ENCODE measurements around the gene CEP152. TPM values are rescaled to one million over a fixed set of nuclear protein-coding genes. Genes with fewer than 3 reads are reported as not detected.

Gene CEP152
- total RNA-seq, 2 experiments from 2014 or later, result 38.4 to 58.9 TPM

DNA sequence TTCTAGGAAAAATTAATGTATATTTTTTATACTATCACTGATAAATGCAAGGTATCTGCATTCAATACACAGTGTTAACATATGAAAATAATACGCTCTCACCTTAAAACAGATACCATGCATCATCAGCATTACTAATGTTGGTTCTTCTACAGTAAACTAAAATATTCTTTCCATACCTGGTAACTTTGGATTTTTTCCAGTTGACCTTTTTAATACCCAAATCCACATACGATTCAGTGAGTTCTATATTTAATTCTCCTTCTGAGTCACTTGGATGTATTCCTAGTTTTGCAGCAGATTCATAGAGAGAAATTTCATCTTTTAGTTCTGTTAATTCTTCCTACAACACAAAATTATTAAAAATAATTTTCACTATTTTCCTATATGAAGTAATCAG, 29.9 kb downstream of the CEP152 start:
- no peak for DNase-seq
- H3K4me3 Mint-ChIP-seq, result no peak overlapping the region
- H3K27me3 Mint-ChIP-seq, result no peaks in the 10 kb centered on the region
- H3K9me3 Mint-ChIP-seq (ENCODE audit: low read depth), result no peaks in the 10 kb centered on the region
- no peak for ATAC-seq
- CTCF ChIA-PET, result no interaction called here
- no peaks in the 10 kb centered on the region for H3K4me1 Mint-ChIP-seq
- H3K36me3 Mint-ChIP-seq, result peaks cover 56% of the 10 kb centered on the region
- H3K27ac Mint-ChIP-seq, result no peak overlapping the region

DNA sequence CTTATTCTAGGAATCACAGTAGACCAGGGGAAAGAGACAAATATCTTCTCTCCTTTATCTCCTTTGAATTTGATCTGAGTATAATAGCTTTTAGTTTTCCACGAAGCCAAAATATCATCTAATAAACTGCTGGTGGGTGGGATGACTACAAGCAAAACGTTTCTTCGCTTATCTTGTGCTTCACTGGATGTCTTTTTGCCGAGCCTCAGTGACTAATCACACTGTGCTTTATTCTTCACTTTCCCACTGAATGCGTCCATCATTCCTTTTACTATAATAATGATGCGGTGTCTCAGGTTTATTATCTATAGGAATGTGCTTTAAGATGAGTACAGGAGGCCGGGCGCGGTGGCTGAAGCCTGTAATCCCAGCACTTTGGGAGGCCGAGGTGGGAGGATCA, 32.5 kb downstream of the CEP152 start:
- Mint-ChIP-seq H3K36me3 (peaks cover 62% of the 10 kb centered on the region), H3K9me3 (ENCODE audit: low read depth) (no peaks in the 10 kb centered on the region), H3K4me3 (no peak overlapping the region), H3K27ac (no peak overlapping the region), H3K4me1 (peaks cover 13% of the 10 kb centered on the region), H3K27me3 (no peaks in the 10 kb centered on the region)
- CTCF ChIA-PET, result no interaction called here
- ATAC-seq (no peak), DNase-seq (no peak)

DNA sequence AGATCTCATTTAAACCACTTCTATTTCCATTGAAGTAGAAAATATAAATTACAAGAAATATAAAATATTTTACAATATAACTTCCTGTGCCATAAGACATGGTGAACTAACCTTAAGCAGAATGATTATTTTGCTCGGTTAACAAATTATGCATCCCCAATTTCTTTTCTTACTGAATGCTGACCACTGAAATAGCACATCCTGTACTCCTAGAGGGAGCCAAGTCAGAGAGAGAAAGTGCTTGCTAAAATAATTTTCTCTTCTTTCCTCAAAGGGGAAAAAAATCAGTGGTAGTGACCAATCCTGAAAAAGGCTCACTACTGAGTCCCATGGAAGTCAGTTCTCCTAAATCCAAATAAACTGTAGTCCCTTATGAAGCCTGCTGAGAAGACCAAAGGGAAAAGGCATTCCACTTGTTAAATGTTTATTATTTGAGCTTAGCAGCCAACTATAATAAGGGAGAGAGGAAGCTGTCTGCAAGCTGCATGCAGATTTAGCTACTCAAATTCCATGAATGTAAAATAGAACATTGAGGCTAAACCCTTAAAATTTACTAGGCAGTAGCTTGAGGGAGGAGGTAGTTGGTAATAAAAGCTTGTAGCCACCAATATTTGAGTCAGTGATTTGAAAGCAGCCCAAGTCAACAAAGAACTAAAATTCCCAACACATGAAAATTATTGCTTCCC, 33.1 kb downstream of the CEP152 start:
- H3K4me1 Mint-ChIP-seq, result peaks cover 15% of the 10 kb centered on the region
- no peaks in the 10 kb centered on the region for H3K9me3 Mint-ChIP-seq (ENCODE audit: low read depth)
- no peak for DNase-seq
- no peak overlapping the region for H3K27ac Mint-ChIP-seq
- CTCF ChIA-PET, result no interaction called here
- ATAC-seq, result no peak
- H3K36me3 Mint-ChIP-seq, result peaks cover 63% of the 10 kb centered on the region
- no peaks in the 10 kb centered on the region for H3K27me3 Mint-ChIP-seq
- H3K4me3 Mint-ChIP-seq, result no peak overlapping the region

DNA sequence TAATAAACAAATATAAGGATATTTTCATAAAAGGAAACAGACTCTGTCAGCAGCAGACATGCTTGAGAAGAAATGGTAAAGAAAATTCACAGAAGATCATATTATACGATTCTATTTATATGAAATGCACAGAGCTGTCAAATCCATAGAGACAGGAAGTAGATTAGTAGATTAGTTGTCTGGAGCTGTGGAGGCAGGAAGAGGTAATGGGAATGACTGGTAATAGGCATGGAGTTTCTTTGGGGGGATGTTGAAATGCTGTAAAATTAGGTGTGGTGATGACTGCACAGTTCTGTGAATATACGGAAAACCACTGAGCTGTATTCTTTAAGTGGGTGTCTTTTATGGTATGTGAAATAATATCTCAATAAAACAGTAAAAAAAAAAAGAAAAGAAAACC, 35.3 kb downstream of the CEP152 start:
- Mint-ChIP-seq H3K4me3 (no peak overlapping the region), H3K27ac (no peak overlapping the region), H3K27me3 (no peaks in the 10 kb centered on the region), H3K9me3 (ENCODE audit: low read depth) (no peaks in the 10 kb centered on the region), H3K36me3 (peaks cover 59% of the 10 kb centered on the region), H3K4me1 (peaks cover 18% of the 10 kb centered on the region)
- CTCF ChIA-PET, result no interaction called here
- DNase-seq, result no peak
- ATAC-seq, result no peak

DNA sequence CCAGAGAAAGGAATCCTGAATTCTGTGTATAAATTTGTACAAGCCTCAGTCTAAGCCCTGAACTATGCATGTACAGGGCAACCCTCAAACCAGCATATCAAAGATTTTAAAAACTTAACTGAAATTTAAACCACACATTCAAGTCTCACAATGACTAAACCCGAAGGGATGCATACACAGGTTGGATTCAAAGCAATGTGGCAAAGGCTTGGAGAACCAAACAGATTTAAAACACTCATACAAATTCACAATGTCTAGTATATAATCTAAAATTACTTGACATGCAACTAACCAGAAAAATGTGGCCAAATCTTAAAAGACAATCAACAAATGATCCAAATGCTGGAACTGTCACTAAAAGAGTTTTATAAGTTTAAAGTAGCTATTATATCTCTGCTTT, 36.4 kb downstream of the CEP152 start:
- no peak overlapping the region for H3K4me3 Mint-ChIP-seq
- peaks cover 18% of the 10 kb centered on the region for H3K4me1 Mint-ChIP-seq
- no peaks in the 10 kb centered on the region for H3K9me3 Mint-ChIP-seq (ENCODE audit: low read depth)
- no peak overlapping the region for H3K27ac Mint-ChIP-seq
- CTCF ChIA-PET, result no interaction called here
- DNase-seq (no peak), ATAC-seq (peak; percentile 30)
- H3K27me3 Mint-ChIP-seq, result no peaks in the 10 kb centered on the region
- peaks cover 59% of the 10 kb centered on the region for H3K36me3 Mint-ChIP-seq

DNA sequence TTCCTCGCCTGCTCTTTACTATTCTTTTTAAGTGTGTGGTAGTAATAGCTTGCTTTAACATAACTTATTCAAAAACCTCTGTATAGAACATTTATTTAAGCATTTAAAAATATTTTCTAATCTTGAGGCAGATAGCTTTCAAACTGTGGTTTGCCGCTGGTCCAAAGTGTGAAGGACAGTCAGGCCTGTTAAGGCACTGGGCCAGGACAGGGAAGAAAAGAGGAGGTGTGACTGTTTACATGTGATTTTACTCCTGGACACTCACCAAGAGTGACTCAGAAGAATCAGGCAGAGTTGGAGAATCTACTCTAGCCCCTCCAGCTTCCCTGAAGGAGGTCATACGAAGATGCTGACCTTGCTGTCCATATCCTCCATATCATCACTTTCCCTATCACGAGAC, 44.7 kb downstream of the CEP152 start:
- no peak overlapping the region for H3K27ac Mint-ChIP-seq
- CTCF ChIA-PET, result no interaction called here
- H3K27me3 Mint-ChIP-seq, result no peaks in the 10 kb centered on the region
- no peak overlapping the region for H3K4me3 Mint-ChIP-seq
- ATAC-seq (no peak), DNase-seq (no peak)
- H3K9me3 Mint-ChIP-seq (ENCODE audit: low read depth), result no peaks in the 10 kb centered on the region
- peaks cover 59% of the 10 kb centered on the region for H3K36me3 Mint-ChIP-seq
- peaks cover 2% of the 10 kb centered on the region for H3K4me1 Mint-ChIP-seq

DNA sequence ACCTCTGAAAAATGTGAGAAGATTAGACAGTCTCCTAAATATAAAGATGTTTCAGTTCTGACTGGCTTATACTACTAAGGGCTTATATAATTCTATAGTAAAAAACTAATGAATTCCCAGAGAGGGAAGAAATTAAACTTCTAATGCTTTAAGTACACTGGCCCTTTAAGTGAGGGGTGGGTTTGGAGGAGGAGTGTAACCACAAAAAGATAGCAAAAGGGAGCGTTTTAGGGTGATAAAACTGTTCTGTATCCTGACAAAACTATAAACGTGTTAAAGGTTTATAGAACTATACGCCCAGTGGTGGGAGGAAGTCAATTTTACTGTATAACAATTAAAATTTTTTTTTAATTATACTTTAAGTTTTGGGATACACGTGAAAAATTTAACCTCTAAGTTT, 45.8 kb downstream of the CEP152 start:
- H3K9me3 Mint-ChIP-seq (ENCODE audit: low read depth), result no peaks in the 10 kb centered on the region
- H3K4me1 Mint-ChIP-seq, result no peaks in the 10 kb centered on the region
- H3K27ac Mint-ChIP-seq, result no peak overlapping the region
- H3K4me3 Mint-ChIP-seq, result no peak overlapping the region
- no peaks in the 10 kb centered on the region for H3K27me3 Mint-ChIP-seq
- DNase-seq (no peak), ATAC-seq (no peak)
- CTCF ChIA-PET, result no interaction called here
- peaks cover 56% of the 10 kb centered on the region for H3K36me3 Mint-ChIP-seq

DNA sequence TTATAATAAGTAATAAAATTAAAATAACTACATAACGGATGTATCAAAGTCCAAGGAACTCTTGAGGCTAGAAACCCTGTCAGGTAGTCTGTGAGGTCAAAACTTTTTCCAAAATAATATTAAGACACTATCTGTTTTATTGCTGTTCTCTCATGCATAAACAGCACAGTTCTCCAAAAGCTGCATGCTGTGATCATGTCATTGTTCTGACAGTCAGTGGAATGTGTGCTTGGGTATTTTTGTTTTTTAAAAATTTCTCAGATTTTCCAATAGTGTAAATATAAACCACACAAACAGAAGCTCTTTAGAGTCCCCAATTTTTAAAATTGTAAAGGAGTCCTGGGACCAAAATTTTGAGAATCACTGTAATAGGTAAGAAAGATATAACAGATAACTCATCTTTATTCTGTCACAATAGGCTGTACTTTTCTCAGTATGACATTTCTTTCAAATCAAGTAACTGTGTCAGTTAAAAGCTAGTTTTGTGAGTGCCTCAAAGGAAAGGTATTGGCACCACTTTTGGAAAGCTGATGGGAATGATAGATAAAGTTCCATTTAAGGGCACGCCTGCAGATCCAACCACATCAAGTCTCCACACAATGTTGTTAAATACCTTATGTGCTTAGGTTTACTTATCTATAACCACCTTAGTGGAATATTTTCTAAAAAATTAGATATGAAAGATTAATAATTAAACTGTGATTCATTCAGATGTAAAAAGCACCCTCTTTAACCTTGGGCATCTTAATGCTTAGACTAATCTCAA, 49.3 kb downstream of the CEP152 start:
- no peaks in the 10 kb centered on the region for H3K9me3 Mint-ChIP-seq (ENCODE audit: low read depth)
- H3K27me3 Mint-ChIP-seq, result no peaks in the 10 kb centered on the region
- no peak for DNase-seq
- H3K4me1 Mint-ChIP-seq, result no peaks in the 10 kb centered on the region
- H3K27ac Mint-ChIP-seq, result no peak overlapping the region
- no peak for ATAC-seq
- H3K4me3 Mint-ChIP-seq, result no peak overlapping the region
- peaks cover 57% of the 10 kb centered on the region for H3K36me3 Mint-ChIP-seq
- CTCF ChIA-PET, result interaction anchor here (1.4 kb wide), 1 partner anchor 24 kb away, joined by 3 read pairs; no protein-coding TSS in a partner anchor

DNA sequence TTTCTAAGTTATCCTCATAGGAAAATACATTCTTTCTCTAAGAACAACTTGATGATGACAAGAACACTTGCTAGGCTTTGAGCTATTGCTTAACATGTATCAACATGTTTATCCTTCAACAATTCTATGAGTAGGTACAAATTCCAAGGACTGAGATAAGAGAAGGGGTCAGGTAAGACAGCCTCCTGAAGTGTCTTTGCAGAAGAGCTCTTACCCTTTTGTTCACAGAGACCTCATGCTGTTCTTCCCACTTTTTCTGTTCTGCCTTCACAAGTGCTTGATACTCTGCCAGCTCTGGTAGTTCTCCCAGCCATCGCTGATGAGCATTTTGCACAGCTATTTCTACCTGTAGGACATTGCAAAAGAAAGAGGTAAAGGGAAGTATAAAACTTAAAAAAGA, 50.9 kb downstream of the CEP152 start:
- no peak for ATAC-seq
- Mint-ChIP-seq H3K4me1 (no peaks in the 10 kb centered on the region), H3K27ac (no peak overlapping the region), H3K4me3 (no peak overlapping the region), H3K27me3 (no peaks in the 10 kb centered on the region), H3K9me3 (ENCODE audit: low read depth) (no peaks in the 10 kb centered on the region), H3K36me3 (peaks cover 56% of the 10 kb centered on the region)
- CTCF ChIA-PET, result no interaction called here
- DNase-seq, result no peak

DNA sequence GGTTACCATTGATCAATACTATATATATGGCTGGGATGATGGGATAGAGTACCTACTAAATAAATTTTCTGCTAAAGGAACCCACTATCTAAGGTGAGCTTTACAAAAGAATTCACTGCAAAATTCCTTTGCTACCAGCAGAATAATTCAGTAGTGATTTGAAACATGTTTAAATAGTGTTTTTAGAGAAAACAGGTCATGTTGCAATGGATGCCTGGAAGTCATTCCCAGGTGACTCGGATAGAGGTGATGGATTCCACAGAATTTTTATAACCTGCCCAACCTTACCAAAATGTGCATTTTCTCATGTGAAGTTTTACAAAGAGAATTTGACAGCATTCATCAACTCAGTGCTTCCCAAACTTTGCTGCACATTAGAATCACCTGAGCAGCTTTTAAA, 53.2 kb downstream of the CEP152 start:
- H3K36me3 Mint-ChIP-seq, result peaks cover 55% of the 10 kb centered on the region
- no peak overlapping the region for H3K27ac Mint-ChIP-seq
- H3K27me3 Mint-ChIP-seq, result no peaks in the 10 kb centered on the region
- H3K9me3 Mint-ChIP-seq (ENCODE audit: low read depth), result no peaks in the 10 kb centered on the region
- no peak overlapping the region for H3K4me3 Mint-ChIP-seq
- CTCF ChIA-PET, result no interaction called here
- DNase-seq, result no peak
- ATAC-seq, result no peak
- peaks cover 2% of the 10 kb centered on the region for H3K4me1 Mint-ChIP-seq

DNA sequence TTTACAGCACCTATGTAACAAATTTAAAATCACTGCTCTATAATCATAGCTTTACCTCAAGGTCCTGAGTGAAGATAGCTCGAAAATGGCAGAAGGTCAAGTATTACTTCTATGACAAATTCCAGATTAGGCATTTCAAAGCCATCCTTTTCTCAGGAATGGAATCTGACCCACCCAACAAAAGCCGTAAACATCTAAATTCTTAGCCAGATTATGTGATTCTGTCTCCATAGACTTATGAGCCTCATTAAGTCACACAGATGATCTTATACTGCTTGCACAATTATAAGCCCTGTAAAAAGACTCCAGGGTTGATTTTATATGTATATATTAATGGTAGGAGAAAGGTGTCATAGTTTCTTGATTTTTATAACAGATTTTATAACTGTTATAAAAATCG, 56.9 kb downstream of the CEP152 start:
- peaks cover 2% of the 10 kb centered on the region for H3K4me1 Mint-ChIP-seq
- H3K27ac Mint-ChIP-seq, result no peak overlapping the region
- CTCF ChIA-PET, result no interaction called here
- H3K36me3 Mint-ChIP-seq, result peaks cover 58% of the 10 kb centered on the region
- no peaks in the 10 kb centered on the region for H3K27me3 Mint-ChIP-seq
- no peaks in the 10 kb centered on the region for H3K9me3 Mint-ChIP-seq (ENCODE audit: low read depth)
- ATAC-seq (no peak), DNase-seq (no peak)
- no peak overlapping the region for H3K4me3 Mint-ChIP-seq

DNA sequence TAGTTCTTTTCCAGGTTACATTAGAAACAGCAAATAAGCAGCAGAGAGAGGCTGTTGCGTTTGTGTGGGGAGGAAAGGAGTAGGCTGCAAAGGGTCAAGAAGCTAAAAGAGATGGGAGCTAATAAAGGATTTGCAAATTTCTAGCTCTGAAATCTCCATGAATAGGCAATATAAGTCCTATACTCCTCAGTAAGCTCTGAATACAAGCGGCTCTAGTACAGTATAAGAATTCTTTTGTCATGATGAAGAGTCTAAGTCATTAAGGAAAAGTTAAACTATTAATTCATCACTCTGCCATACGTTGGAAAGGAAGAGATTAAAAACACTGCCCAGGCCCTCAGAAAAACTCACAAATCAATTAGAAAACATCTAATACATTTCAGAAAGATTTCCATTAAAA, 59.3 kb downstream of the CEP152 start:
- peaks cover 57% of the 10 kb centered on the region for H3K36me3 Mint-ChIP-seq
- no peaks in the 10 kb centered on the region for H3K27me3 Mint-ChIP-seq
- no peak overlapping the region for H3K27ac Mint-ChIP-seq
- no peak overlapping the region for H3K4me3 Mint-ChIP-seq
- peaks cover 2% of the 10 kb centered on the region for H3K4me1 Mint-ChIP-seq
- no peaks in the 10 kb centered on the region for H3K9me3 Mint-ChIP-seq (ENCODE audit: low read depth)
- DNase-seq, result no peak
- no peak for ATAC-seq
- CTCF ChIA-PET, result no interaction called here

DNA sequence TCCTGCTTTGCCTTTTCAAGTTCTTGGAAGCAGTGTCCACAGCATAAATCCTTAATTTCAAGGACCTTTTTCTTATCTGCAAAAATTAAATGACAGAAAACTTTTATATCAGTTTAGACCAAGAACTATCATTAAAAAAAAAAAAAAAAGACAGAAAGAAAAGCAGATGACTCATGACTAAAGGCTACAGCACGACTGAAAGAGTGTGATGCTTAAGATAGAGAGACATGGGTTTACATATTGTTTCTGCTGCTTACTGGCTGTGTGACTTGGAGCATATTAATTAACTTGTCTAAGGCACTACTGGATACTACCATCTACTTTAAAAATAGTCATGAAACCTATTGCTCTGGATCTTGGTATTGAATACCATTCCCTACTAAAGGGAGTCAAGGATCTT, 62.3 kb downstream of the CEP152 start:
- DNase-seq (no peak), ATAC-seq (no peak)
- H3K4me1 Mint-ChIP-seq, result no peaks in the 10 kb centered on the region
- H3K27me3 Mint-ChIP-seq, result no peaks in the 10 kb centered on the region
- no peak overlapping the region for H3K4me3 Mint-ChIP-seq
- peaks cover 48% of the 10 kb centered on the region for H3K36me3 Mint-ChIP-seq
- CTCF ChIA-PET, result no interaction called here
- H3K27ac Mint-ChIP-seq, result no peak overlapping the region
- H3K9me3 Mint-ChIP-seq (ENCODE audit: low read depth), result no peaks in the 10 kb centered on the region

DNA sequence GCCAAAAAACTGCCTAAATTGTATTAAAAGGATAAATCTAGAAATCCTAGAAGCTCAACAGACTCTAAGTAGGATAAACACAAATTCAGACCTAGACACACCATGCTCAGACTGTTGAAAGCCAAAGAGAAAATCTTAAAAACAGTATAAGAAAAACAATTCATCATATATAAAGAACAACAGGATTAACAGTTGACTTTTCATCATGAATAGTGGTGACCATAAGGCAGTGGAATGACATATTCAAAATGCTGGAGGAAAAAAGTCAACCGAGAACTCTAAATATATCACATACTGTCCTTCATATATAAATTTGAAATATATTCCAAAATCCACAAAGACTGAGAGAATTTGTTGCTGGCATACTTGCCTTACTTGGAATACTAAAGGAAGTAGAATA, 77.3 kb downstream of the CEP152 start:
- H3K36me3 Mint-ChIP-seq, result peaks cover 68% of the 10 kb centered on the region
- no peak overlapping the region for H3K4me3 Mint-ChIP-seq
- DNase-seq (no peak), ATAC-seq (no peak)
- peaks cover 2% of the 10 kb centered on the region for H3K9me3 Mint-ChIP-seq (ENCODE audit: low read depth)
- CTCF ChIA-PET, result no interaction called here
- no peak overlapping the region for H3K27ac Mint-ChIP-seq
- no peaks in the 10 kb centered on the region for H3K27me3 Mint-ChIP-seq
- no peaks in the 10 kb centered on the region for H3K4me1 Mint-ChIP-seq
